HepG2 (cell line): ENCODE data around the gene KDM4B. TPM values are rescaled to one million over a fixed set of nuclear protein-coding genes. Genes with fewer than 3 reads are reported as not detected.

ENCODE experiments used
- ATAC-seq: fragments of 200-7000 bp; cut with Tn5 transposase; 3 replicates; pipeline ENCODE4 v1.9.1; 2020; ENCODE audit warnings: mild to moderate bottlenecking, moderate library complexity
- BruUV-seq: library from RNA; stranded (reverse); fragments of 400-500 nt; replicated peaks from 2 replicates; lab custom pipeline; 2021; lab: Mats Ljungman, UMichigan
- CTCF ChIA-PET: fragments of 300-600 bp; formaldehyde crosslinking; extraction: SDS; loops from one replicate; lab custom pipeline; 2021; ENCODE audit warnings: low total read pairs, inconsistent platforms, low intra/inter-chr PET ratio; lab: Yijun Ruan, JAX
- POLR2A ChIA-PET: fragments of 350-600 bp; sonication (Branson Sonifier 250); formaldehyde crosslinking; loops from one replicate; lab custom pipeline; 2020; ENCODE audit warnings: antibody characterized with exemption, inconsistent platforms; lab: Yijun Ruan, JAX
- DNase-seq: peaks from one replicate; pipeline ENCODE4 v3.0.0-alpha.2; 2015; ENCODE audit warnings: low spot score
- FAIRE-seq: peaks from 3 replicates; lab custom pipeline; 2011; peaks lifted over from hg19 to GRCh38; lab: Jason Lieb, UNC
- H2AFZ ChIP-seq: one replicate; pipeline ENCODE4 v1.6.1; 2011; ENCODE audit warnings: low read length, inconsistent platforms
- H3K27ac ChIP-seq: fragments of 300-600 bp; 3 replicates; pipeline ENCODE4 v1.8.0; 2011; ENCODE audit warnings: mixed run types, mild to moderate bottlenecking, mixed read lengths, low read length, inconsistent platforms; ENCODE audit not compliant: insufficient read depth; ENCODE audit errors: extremely low read length
- H3K27me3 ChIP-seq, 2 experiments: fragments of 200-600 bp in 1 of 2; 2 replicates in 1 of 2; 3 replicates in 1 of 2; pipeline versions ENCODE4 v1.6.0 to v1.8.0; 2011; ENCODE audit warnings: low read length in 2 of 2, mild to moderate bottlenecking in 2 of 2, moderate library complexity in 2 of 2, inconsistent platforms in 1 of 2; ENCODE audit not compliant: insufficient read depth in 2 of 2, control insufficient read depth in 1 of 2
- H3K36me3 ChIP-seq, 2 experiments: fragments of 200-600 bp in 1 of 2; replicated peaks in 1 of 2; 2 replicates in 1 of 2; 3 replicates in 1 of 2; pipeline versions ENCODE4 v1.5.1 to v1.8.0; 2011; ENCODE audit warnings: low read length in 2 of 2, inconsistent platforms in 1 of 2; ENCODE audit not compliant: insufficient read depth in 2 of 2, control insufficient read depth in 1 of 2
- H3K4me1 ChIP-seq: 2 replicates; pipeline ENCODE4 v1.5.1; 2012; ENCODE audit warnings: low read length, inconsistent platforms; ENCODE audit not compliant: insufficient read depth
- H3K4me2 ChIP-seq: 2 replicates; pipeline ENCODE4 v1.6.0; 2011; ENCODE audit warnings: low read depth, low read length, inconsistent platforms
- H3K4me3 ChIP-seq, 3 experiments: fragments of 200-600 bp in 1 of 3; sonication (generic), shearing (Covaris generic) in 1 of 3; replicated peaks in 1 of 3; 2 replicates each; pipeline ENCODE4 v1.5.1; 2011 to 2016; ENCODE audit warnings: low read length in 3 of 3, inconsistent platforms in 2 of 3, low read depth in 2 of 3, mild to moderate bottlenecking in 2 of 3, control low read depth in 1 of 3, mixed read lengths in 1 of 3; ENCODE audit not compliant: insufficient read depth in 1 of 3
- H3K79me2 ChIP-seq: one replicate; pipeline ENCODE4 v1.6.1; 2011; ENCODE audit warnings: low read length, inconsistent platforms; ENCODE audit not compliant: insufficient read depth
- H3K9ac ChIP-seq: 2 replicates; pipeline ENCODE4 v1.6.0; 2011; ENCODE audit warnings: mild to moderate bottlenecking, low read depth, low read length, inconsistent platforms; ENCODE audit not compliant: insufficient read depth
- H3K9me3 ChIP-seq: 2 replicates; pipeline ENCODE4 v1.5.1; 2012; ENCODE audit warnings: mild to moderate bottlenecking, low read length
- H4K20me1 ChIP-seq: 2 replicates; pipeline ENCODE4 v1.6.0; 2011; ENCODE audit warnings: inconsistent platforms, mild to moderate bottlenecking, low read length, moderate library complexity; ENCODE audit not compliant: insufficient read depth
- AGO2 ChIP-seq: fragments of 200-400 bp; formaldehyde crosslinking; optimal IDR thresholded peaks from 2 replicates; pipeline ENCODE3; 2017; ENCODE audit warnings: mild to moderate bottlenecking, low read depth, low read length, moderate library complexity
- SYNCRIP ChIP-seq: fragments of 200-400 bp; formaldehyde crosslinking; IDR thresholded peaks from 2 replicates; pipeline ENCODE4 v1.6.1; 2018; ENCODE audit warnings: mild to moderate bottlenecking, low read depth, low read length; ENCODE audit not compliant: insufficient read depth
- TBX2 ChIP-seq: sonication (generic); formaldehyde crosslinking; IDR thresholded peaks from 2 replicates; pipeline ENCODE4 v1.5.0; 2020; ENCODE audit warnings: missing genetic modification reagents, mild to moderate bottlenecking, borderline replicate concordance
- WGBS: methylation state at CpG from one replicate; pipeline ENCODE4 v1.1.6; 2017; ENCODE audit warnings: low lambda C conversion rate; 5-methylcytosine and 5-hydroxymethylcytosine counted together
- in situ Hi-C: cut with HindIII; loops from 2 replicates; pipeline ENCODE4 v1.10.0; 2017; ENCODE audit warnings: low pct_unique_long_range_greater_than_20kb; ENCODE audit not compliant: extremely low pct_ligation_motif_present
- intact Hi-C: fragments of 100-400 bp; cut with micrococcal nuclease; formaldehyde crosslinking; loops from one replicate; pipeline ENCODE4 v1.10.0; 2022; ENCODE audit not compliant: unreplicated experiment
- polyA plus RNA-seq, 8 experiments: library from polyadenylated mRNA; depleted of rRNA in 3 of 8; stranded (reverse) in 7 of 8; unstranded in 1 of 8; fragments of >200 nt; fragmentation: Illumina TruSeq in 4 of 8; extraction: Trizol in 4 of 8; gene quantifications; 2 replicates each; pipeline versions ENCODE4 v1.2.1 to v1.2.3, GENCODE V29; 2011 to 2016; ENCODE audit warnings: low read depth in 4 of 8, missing spikeins in 1 of 8, mixed read lengths in 1 of 8; ENCODE audit not compliant: insufficient read depth in 1 of 8
- total RNA-seq, 5 experiments: library from RNA; depleted of rRNA; stranded (reverse); fragments of >200 nt; fragmentation: Illumina TruSeq; extraction: Trizol; gene quantifications; 2 replicates each; pipeline ENCODE4 v1.2.3, GENCODE V29; 2016; ENCODE audit warnings: low read depth in 1 of 5

Gene KDM4B
- total and polyA plus RNA-seq, 2 of the 13 experiments (the other 11 are each of a cell fraction or from before 2014, with no cell fraction given), result 4.9 to 14.6 TPM

GRCh38 chr19:5118026-5118425 is 149.1 kb downstream of the KDM4B start:
- no peaks in the 10 kb centered on the region for H3K27me3 ChIP-seq
- CTCF ChIA-PET, result no interaction called here
- DNase-seq (no peak), FAIRE-seq (no peak), ATAC-seq (no peak)
- H3K4me2 ChIP-seq, result no peak overlapping the region
- intact Hi-C loops (no loop called here), in situ Hi-C loops (no loop called here)
- no peak overlapping the region for H3K9ac ChIP-seq
- POLR2A ChIA-PET, result no interaction called here
- no TSS peak for BruUV-seq
- H3K4me3 ChIP-seq, result no peak overlapping the region
- no peaks in the 10 kb centered on the region for H4K20me1 ChIP-seq
- H2AFZ ChIP-seq, result no peak overlapping the region
- peaks cover 21% of the 10 kb centered on the region for H3K4me1 ChIP-seq
- H3K9me3 ChIP-seq, result no peaks in the 10 kb centered on the region
- peaks cover 8 to 10% of the 10 kb centered on the region in 2 experiments; a peak in 3 of 5 replicates for H3K36me3 ChIP-seq
- no peak overlapping the region for H3K27ac ChIP-seq
- TF ChIP-seq AGO2, result peak; percentile 83
- no peak for TF ChIP-seq TBX2 (CRISPR knock-in tag)
- H3K79me2 ChIP-seq, result no peaks in the 10 kb centered on the region
- 90% methylated on average over 15 of the region's 16 CpGs for WGBS

- Histone ChIP-seq H2AFZ (no peak overlapping the region), H3K4me2 (no peak overlapping the region), H3K9ac (no peak overlapping the region), H3K79me2 (no peaks in the 10 kb centered on the region), H3K27me3 (no peaks in the 10 kb centered on the region), H3K36me3 (peaks cover 7% of the 10 kb centered on the region in 2 experiments; a peak in 3 of 5 replicates), H3K4me1 (peaks cover 16% of the 10 kb centered on the region), H3K27ac (no peak overlapping the region), H3K9me3 (no peaks in the 10 kb centered on the region), H4K20me1 (no peaks in the 10 kb centered on the region), H3K4me3 (no peak overlapping the region)
- no peak for TF ChIP-seq SYNCRIP
- peak; percentile 56 for TF ChIP-seq AGO2
- FAIRE-seq, result no peak
- intact Hi-C loops (no loop called here), in situ Hi-C loops (no loop called here)
- BruUV-seq, result no TSS peak
- POLR2A ChIA-PET, result no interaction called here
- no peak for DNase-seq
- CTCF ChIA-PET, result no interaction called here
- 97% methylated on average over 33 of the region's 40 CpGs for WGBS
- no peak for ATAC-seq
Observed at GRCh38 chr19:5119297-5119998, 150.5 kb downstream of the KDM4B start.
